NCI-H345 (cell line): Measurements from ENCODE around the gene CBX3.
"Not testable (repeated sequence)": the region's sequence is repeated elsewhere in the genome, so short reads cannot be mapped to it uniquely, and the experiment has no call there.

Experiments used
- DNase-seq: peaks from one replicate; lab custom pipeline; 2025; lab: John Stamatoyannopoulos, UW

CBX3 gene

DNA sequence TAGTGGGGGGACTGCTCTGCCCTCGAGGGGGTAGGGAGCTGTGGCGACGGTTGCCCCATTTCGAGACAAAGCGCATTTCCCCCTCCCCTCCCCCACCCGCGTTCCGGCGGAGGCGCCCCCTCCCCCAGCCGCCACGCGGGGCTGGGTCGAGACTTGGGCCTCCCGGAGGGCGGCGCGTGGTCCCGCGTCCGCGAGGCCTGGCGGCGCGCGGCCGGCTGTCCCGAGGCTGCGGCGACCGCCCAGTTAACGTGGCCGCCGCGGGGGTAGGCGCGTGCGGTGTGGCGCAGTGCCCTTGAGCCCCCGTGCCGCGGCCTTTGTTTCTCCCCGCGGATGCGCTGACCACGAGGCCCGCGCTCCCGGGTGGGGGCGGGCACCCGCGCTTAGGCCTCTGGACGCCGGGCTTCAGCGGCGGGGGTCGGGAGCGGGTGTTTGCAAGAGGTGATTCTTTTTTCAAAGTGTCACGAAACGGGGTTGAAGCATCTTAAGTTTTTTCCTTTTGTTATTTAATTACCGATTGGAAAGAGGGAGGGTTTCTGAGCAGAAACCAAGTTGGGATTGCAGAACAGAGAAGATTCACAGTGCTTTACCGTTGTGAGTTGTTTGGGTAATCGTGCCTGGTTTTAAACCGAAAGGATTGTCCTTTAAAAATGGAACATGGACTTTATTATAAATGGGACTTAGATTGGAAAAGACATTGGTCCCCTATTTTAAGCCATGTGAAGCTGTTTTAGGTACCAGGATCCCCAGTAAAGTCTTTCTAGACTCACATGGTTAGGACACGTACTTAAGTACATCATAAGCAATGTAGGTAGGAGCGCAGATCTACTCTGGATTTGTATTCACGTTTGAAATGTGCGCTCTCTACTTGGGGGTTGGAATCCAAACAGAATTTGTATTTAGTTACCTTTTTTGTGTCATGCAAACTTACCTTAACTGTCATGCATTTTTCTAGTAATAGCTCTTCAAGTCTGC is 760 bp downstream of the CBX3 start:
- peak; percentile 34 for DNase-seq

DNA sequence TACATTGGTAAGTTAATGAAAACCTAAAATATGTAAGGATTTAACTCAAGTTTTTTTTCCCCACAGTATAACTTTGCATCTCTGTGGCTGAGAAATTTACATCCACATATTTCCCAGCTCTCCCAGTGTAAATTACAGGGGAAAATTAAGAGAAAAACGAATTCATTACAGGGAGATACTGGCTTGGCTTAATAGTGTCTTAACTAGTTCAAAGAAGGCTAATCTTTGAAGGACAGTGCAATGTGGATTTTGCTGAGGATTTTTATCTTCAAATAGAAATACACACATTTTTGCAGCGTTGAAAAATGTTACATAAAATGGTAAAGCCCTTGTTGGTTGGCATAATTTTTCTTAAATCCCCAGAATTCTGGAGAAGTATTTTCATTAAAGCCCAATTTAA is 1.5 kb downstream of the CBX3 start:
- DNase-seq: no peak

DNA sequence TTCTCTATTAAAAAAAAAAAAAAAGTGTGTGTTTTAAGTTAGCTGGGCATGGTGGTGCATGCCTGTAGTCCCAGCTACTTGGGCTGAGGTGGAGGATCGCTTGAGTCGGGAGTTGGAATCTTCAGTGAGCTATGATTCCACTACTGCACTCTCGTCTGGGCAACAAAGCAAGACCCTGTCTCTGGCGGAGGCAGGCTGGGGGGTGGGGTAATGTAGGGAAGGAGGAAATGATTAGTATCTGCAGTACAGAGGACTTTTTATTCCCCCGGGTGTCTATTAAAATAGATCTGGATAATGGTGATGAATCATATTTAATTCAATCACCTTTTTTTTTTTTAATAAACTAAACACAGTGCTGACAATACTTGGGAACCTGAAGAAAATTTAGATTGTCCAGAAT is 6.5 kb downstream of the CBX3 start:
- DNase-seq: no peak

DNA sequence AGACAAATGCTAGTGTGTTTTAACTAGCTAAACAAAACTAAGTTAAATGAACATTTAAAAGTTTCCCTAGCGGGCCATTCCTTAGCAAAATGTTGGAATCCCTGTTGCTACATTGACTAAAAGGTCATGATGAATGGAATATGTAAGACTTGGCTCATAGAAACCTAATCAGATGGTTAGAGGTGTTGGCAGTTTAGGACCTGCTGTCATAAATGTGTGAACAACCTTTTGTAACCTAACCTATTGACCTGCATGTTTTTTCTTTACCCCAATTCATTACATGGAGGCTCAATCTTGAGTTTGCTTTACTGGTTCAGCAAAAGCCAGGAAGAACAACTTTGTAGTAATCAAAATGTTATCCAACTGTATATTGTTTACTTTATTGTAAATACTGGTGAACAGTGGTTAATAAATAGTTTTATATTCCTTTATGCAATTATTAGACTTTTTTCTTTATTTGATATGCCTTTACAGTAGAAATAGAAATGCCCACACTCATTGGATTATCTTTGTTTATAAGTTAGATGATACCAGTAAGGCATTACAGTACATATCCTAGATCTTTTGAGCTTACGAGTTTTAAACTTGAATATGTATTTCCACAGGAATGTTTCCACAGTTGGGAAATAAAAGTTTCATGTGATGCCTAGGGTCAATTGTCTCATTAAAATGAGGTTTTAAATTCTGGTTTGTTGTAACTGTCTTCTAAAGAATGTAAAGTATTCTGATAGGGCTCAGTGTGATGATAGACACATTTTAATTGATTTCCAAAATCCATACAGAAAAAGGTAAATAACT is 11.6 kb downstream of the CBX3 start:
- DNase-seq: no peak

DNA sequence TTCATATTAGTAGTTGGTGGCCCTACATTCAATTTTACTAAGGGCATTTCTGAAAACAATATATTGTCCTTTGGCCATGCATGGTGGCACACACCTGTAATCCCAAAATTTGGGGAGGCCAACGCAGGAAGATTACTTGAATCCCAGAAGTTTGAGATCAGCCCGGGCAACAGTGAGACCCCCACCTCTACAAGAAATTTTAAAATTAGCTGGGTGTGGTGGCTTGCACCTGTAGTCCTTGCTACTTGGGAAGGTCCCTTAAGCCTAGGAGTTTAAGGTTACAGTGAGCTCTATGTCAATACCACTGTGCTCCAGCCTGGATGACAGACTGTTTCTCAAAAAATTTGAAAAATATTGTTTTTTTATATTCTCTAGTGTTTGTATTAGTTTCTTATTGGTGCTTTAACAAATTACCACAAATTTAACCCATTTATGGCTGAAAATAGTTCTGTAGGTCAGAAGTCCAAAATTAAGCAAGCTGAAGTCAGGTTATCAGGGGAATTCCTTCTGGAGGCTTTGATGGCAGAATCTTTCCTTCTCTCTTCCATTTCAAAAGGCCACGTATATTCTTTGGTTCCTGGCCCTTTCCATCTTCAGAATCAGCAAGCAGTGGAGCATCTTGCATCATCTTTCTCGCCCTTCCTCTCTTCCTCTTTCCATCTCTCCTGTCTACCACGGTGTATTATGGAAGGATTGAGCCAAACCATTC is 12.4 kb downstream of the CBX3 start:
- no peak for DNase-seq

DNA sequence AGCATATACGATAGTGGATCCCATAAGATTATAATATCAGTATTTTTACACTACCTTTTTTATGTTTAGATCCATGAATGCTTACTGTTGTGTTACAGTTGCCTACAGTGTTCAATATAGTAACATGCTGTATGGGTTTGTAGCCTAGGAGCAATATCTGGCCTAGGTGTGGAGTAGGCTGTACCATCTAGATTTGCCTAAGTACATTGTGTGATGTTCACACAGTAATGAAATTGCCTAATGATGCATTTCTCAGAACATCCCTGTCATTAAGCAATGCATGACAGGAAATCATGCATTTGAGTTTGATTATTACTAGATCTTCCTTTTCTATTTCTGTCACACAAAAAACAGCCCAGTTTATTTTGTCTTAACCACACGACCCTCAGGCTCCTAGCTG is 14.5 kb downstream of the CBX3 start:
- DNase-seq: no peak

DNA sequence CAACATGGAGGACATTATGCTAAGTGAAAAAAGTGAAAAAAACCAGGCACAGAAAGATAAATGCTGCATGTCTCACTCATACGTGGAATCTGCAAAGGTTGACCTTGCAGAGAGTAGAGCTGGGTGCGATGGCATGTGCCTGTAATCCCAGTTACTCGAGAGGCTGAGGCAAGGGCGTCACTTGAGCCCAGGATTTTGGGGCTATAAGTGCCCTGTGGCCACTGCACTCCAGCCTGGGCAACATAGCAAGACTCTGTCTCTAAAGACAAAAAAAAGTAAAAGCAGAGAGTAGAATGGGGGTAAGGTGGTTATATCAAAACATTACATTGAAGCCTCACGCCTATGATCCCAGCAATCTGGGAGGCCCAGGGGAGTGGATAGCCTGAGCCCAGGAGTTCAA is 22.8 kb downstream of the CBX3 start:
- DNase-seq: no peak

DNA sequence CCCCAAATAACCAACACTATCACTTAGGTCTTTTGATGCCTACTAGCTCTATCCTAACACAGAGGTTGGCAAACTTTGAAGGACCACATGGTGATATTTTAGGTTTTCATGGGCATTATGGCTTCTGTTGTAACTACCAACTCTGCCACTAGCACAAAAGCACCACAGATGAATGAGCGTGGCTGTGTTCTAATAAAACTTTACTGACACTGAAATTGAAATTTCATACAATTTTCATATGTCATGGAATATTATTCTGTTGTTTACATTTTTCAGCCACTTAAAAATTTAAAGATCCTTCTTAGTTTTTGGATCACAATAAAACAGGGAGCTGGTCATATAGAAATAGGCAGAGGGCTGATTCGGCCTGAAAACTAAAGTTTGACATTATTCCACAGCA is 26.4 kb downstream of the CBX3 start:
- DNase-seq: no peak

DNA sequence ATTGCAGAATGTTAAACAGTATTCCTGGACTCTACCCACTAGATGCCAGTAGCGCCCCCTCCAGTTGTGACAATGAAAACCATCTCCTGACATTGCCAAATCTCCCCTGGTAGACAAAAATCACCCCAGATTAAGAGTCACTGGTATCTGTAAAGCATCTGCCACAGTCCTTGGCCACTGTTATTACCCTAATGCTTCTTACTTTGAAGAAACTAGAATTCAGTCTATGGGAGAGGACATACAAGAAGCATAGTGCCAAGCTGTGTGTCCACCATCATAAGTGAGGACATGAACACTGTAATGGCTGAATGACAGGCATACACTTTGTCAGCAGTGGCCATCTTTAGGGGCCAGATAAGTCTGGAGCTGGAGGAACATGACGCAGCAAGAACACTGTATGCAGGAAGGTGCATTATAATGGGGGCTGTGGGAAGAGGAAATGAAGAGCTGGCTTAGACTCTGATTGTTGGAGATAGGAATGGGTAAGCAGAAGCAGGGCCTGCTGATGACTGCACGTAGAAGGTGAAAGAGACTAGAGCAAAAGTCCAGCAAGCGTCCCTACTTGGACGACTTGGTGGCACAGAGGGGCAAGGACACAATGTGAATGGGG is 32.5 kb downstream of the CBX3 start:
- no peak for DNase-seq

DNA sequence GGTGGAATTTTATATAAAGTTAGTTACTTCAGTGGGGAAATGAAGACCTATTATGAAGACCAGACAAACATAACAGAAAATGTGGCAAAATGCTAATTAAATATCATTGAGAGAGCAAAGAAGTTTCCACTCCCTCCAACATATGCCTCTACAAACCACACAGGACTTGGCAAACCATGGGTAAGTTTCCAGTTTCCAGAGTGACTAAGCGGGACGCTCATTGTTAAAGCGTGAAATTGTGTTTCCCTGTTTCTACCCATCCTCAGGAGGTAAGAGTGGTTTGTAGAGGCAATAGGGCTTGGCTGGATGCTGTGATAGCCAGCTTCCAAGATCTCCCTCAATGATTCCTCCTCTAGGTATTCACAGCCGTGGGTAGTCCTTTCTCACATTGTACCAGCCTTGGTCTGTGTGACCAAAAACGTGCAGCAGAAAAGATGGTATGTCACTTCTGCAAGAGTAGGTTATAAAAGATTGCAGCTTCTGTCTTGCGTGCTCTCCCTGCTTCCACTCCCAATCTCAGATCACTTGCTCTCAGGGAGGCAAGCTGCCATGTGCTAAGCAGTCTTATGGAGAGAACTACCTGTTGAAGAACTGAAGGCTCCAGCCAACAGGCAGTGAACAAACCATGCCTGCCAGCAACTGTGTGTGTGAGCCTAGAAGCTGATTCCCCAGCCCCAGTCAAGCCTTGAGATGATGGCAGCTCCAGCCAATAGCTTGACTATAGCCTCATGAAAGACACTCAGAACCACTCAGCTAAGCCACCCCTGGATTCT is 35.7 kb downstream of the CBX3 start:
- no peak for DNase-seq

DNA sequence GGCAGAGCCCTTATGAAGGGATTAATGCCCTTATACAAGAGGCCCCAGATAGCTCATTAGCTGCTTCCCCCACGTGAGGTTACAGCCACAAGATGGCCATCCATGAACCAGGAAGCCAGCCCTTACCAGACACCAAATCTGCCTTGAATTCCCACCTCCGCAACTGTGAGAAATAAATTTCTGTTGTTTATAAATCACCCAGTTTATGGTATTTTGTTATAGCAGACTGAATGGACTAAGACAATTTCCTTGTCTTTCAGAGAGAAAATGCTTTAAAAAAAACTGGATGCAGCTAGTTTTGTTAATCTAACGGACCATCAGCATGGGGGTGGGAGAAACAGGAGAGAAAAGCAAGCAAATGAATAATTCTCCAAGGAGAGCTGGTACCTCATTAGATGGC is 36.5 kb downstream of the CBX3 start:
- no peak for DNase-seq

DNA sequence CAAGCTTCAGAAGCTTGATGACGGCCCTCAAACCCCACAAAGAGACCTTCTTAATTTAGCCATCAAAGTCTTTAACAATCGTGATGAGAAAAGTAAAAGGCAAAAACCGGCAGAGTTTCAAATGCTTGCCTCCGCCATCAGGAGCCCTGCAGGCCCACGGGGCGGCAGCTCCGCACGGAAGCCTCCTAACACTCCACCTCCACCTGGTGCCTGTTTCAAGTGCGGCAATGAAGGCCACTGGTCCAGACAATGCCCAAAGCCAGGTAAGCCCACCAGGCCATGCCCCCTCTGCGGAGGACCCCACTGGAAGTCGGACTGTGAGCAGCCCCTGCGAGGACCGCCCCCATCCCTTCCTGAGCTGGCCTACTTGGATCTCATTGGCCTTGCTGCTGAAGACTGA is 43.6 kb downstream of the CBX3 start:
- DNase-seq: no peak

DNA sequence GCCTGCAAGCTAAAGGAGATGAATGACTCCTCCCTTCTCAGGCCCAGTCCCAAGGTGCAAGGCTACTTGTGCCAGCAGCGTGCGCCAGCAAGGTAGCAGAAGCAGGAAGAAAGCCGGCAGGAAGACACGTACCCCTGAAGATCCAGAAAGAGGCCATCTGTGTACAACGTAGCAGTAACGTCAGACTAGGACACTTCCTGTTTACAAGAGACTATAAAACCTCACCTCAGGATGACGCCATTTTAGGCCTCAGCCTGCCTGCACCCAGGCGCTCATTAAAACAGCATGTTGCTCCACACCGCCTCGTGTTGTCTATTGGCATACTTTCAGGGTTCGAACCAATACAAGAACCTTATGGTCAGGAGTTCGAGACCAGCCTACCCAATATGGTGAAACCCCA is 48.7 kb downstream of the CBX3 start:
- no peak for DNase-seq

DNA sequence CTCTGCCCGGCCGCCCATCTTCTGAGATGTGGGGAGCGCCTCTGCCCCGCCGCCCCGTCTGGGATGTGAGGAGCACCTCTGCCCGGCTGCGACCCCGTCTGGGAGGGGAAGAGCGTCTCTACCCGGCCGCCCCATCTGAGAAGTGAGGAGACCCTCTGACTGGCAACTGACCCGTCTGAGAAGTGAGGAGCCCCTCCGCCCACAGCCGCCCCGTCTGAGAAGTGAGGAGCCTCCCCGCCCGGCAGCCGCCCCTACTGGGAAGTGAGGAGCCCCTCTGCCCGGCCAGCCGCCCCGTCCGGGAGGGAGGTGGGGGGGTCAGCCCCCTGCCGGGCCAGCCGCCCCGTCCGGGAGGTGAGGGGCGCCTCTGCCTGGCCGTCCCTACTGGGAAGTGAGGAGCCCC is 60.3 kb downstream of the CBX3 start:
- DNase-seq: not testable (repeated sequence)
